ENCODE results near the gene IGFBPL1. TPM values are rescaled to one million over a fixed set of nuclear protein-coding genes. Genes with fewer than 3 reads are reported as not detected.

Gene IGFBPL1
- polyA plus RNA-seq, 1 donor: 3.8 TPM

GRCh38 chr9:38357350-38358114 lies 66.7 kb downstream of the IGFBPL1 start:
- DNase-seq: no peak
- Histone ChIP-seq H3K27me3 (ENCODE audit: control insufficient read depth, insufficient read depth, low read length) (no peaks in the 10 kb centered on the region), H3K36me3 (ENCODE audit: control insufficient read depth, insufficient read depth, low read length) (no peaks in the 10 kb centered on the region), H3K4me1 (ENCODE audit: control insufficient read depth, insufficient read depth, low read length) (peaks cover 17% of the 10 kb centered on the region), H3K27ac (ENCODE audit: low read length) (no peak overlapping the region), H3K4me3 (ENCODE audit: low read length) (no peak overlapping the region), H3K9me3 (ENCODE audit: control insufficient read depth, low read depth, low read length) (no peaks in the 10 kb centered on the region)
- WGBS (ENCODE audit: insufficient coverage, low lambda C conversion rate): no CpG with 5 or more reads among the region's 5 CpGs

DNA sequence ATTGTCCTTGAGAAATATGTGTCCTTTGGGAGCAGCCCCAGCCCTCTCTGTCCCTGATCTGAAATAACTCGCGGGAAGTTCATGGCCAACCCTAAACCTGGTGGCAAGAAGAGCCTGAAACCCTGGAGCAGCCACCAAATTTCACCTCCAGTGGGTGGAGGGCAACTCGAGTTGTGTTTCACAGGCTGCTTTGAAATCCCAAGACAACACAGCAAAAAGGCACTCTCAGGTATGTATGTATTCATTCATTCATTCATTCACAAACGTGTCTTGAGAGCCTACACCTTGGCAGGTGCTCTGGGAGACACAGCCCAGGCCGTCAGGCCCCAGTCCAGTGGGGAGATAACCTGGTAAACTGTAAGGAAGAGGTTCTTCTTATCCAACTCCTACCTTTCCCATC lies 67.4 kb downstream of the IGFBPL1 start:
- Histone ChIP-seq H3K4me1 (ENCODE audit: control insufficient read depth, insufficient read depth, low read length) (peaks cover 24% of the 10 kb centered on the region), H3K4me3 (ENCODE audit: low read length) (no peak overlapping the region), H3K27ac (ENCODE audit: low read length) (no peak overlapping the region), H3K27me3 (ENCODE audit: control insufficient read depth, insufficient read depth, low read length) (no peaks in the 10 kb centered on the region), H3K9me3 (ENCODE audit: control insufficient read depth, low read depth, low read length) (no peaks in the 10 kb centered on the region), H3K36me3 (ENCODE audit: control insufficient read depth, insufficient read depth, low read length) (no peaks in the 10 kb centered on the region)
- no CpG with 5 or more reads among the region's 5 CpGs for WGBS (ENCODE audit: insufficient coverage, low lambda C conversion rate)
- DNase-seq: no peak

Other genes starting within 250 kb of the IGFBPL1 start
- 101 TPM for gene ALDH1B1, start 31.8 kb downstream of the IGFBPL1 start, polyA plus RNA-seq
- 0.51 TPM for gene ANKRD18A, start 196.1 kb upstream of the IGFBPL1 start, polyA plus RNA-seq

Measured in large intestine (tissue), 3 donors.